IMR-90 (cell line): Measurements from ENCODE around the gene ACSBG1. TPM values are rescaled to one million over a fixed set of nuclear protein-coding genes. Genes with fewer than 3 reads are reported as not detected.

ENCODE experiments used
- ATAC-seq: fragments of 200-7000 bp; cut with Tn5 transposase; 2 replicates; pipeline ENCODE4 v1.9.1; 2020; ENCODE audit warnings: low read depth, mild to moderate bottlenecking, moderate library complexity
- BruUV-seq: library from RNA; stranded (reverse); fragments of 400-500 nt; replicated peaks from 2 replicates; lab custom pipeline; 2021; lab: Mats Ljungman, UMichigan
- CTCF ChIA-PET: fragments of 300-600 bp; formaldehyde crosslinking; extraction: SDS; loops from one replicate; lab custom pipeline; 2021; ENCODE audit warnings: antibody characterized with exemption; lab: Yijun Ruan, JAX
- POLR2A ChIA-PET: fragments of 300-600 bp; sonication (Branson Sonifier 250); formaldehyde crosslinking; loops from one replicate; lab custom pipeline; 2022; ENCODE audit warnings: antibody characterized with exemption; ENCODE audit not compliant: unreplicated experiment; lab: Charles Lee
- DNase-seq: peaks from one replicate; pipeline ENCODE4 v3.0.0; 2013
- H2AFZ ChIP-seq: replicated peaks from 2 replicates; pipeline ENCODE3; 2013; ENCODE audit warnings: low read length, mild to moderate bottlenecking; ENCODE audit not compliant: poor library complexity
- H2AK5ac ChIP-seq: 2 replicates; pipeline ENCODE4 v1.6.1; 2013; ENCODE audit warnings: low read depth, low read length, inconsistent platforms
- H2AK9ac ChIP-seq: replicated peaks from 2 replicates; pipeline ENCODE3; 2013; ENCODE audit warnings: mild to moderate bottlenecking, low read depth, low read length, moderate library complexity; ENCODE audit not compliant: poor library complexity
- H2BK120ac ChIP-seq: 2 replicates; pipeline ENCODE4 v1.6.1; 2013; ENCODE audit warnings: low read depth, low read length, inconsistent platforms
- H2BK15ac ChIP-seq: 3 replicates; pipeline ENCODE4 v1.6.1; 2013; ENCODE audit warnings: low read depth, low read length, inconsistent platforms
- H2BK20ac ChIP-seq: 2 replicates; pipeline ENCODE4 v1.6.1; 2013; ENCODE audit warnings: low read depth, mild to moderate bottlenecking, inconsistent platforms, low read length, moderate library complexity
- H2BK5ac ChIP-seq: 2 replicates; pipeline ENCODE4 v1.6.1; 2013; ENCODE audit warnings: mild to moderate bottlenecking, low read depth, low read length, inconsistent platforms; ENCODE audit not compliant: poor library complexity, severe bottlenecking
- H3K14ac ChIP-seq: replicated peaks from 2 replicates; pipeline ENCODE4 v1.6.1; 2013; ENCODE audit warnings: low read depth, low read length, inconsistent platforms
- H3K18ac ChIP-seq: 2 replicates; pipeline ENCODE4 v1.6.1; 2013; ENCODE audit warnings: low read depth, low read length, control low read depth
- H3K23ac ChIP-seq: 2 replicates; pipeline ENCODE4 v1.6.1; 2013; ENCODE audit warnings: low read depth, low read length, inconsistent platforms
- H3K27ac ChIP-seq: 2 replicates; pipeline ENCODE4 v1.5.1; 2013; ENCODE audit warnings: mild to moderate bottlenecking, control low read depth, low read length; ENCODE audit not compliant: insufficient read depth
- H3K27me3 ChIP-seq: 2 replicates; pipeline ENCODE4 v1.6.1; 2013; ENCODE audit warnings: low read length; ENCODE audit not compliant: control insufficient read depth, insufficient read depth
- H3K36me3 ChIP-seq: 2 replicates; pipeline ENCODE4 v1.6.1; 2013; ENCODE audit warnings: low read length, mixed read lengths; ENCODE audit not compliant: control insufficient read depth, insufficient read depth
- H3K4ac ChIP-seq: 2 replicates; pipeline ENCODE4 v1.6.1; 2013; ENCODE audit warnings: low read depth, low read length, inconsistent platforms
- H3K4me1 ChIP-seq: 2 replicates; pipeline ENCODE4 v1.6.1; 2013; ENCODE audit warnings: low read length, mixed read lengths; ENCODE audit not compliant: control insufficient read depth, insufficient read depth
- H3K4me2 ChIP-seq: 2 replicates; pipeline ENCODE4 v1.6.1; 2013; ENCODE audit warnings: low read depth, mild to moderate bottlenecking, control low read depth, low read length, moderate library complexity
- H3K4me3 ChIP-seq: 2 replicates; pipeline ENCODE4 v1.5.1; 2013; ENCODE audit warnings: low read depth, mild to moderate bottlenecking, control low read depth, low read length, moderate library complexity; ENCODE audit not compliant: insufficient read depth
- H3K56ac ChIP-seq: 2 replicates; pipeline ENCODE4 v1.6.1; 2013; ENCODE audit warnings: low read length, inconsistent platforms; ENCODE audit not compliant: insufficient read depth; ENCODE audit errors: extremely low read depth
- H3K79me1 ChIP-seq, 2 experiments: 2 replicates each; pipeline ENCODE4 v1.6.1; 2013; ENCODE audit warnings: low read length in 2 of 2, inconsistent platforms in 1 of 2, low read depth in 1 of 2
- H3K9ac ChIP-seq: 2 replicates; pipeline ENCODE4 v1.6.1; 2013; ENCODE audit warnings: low read depth, low read length, control low read depth
- H3K9me1 ChIP-seq: 2 replicates; pipeline ENCODE4 v1.6.1; 2013; ENCODE audit warnings: low read length, inconsistent platforms; ENCODE audit not compliant: insufficient read depth
- H3K9me3 ChIP-seq: 2 replicates; pipeline ENCODE4 v1.6.1; 2013; ENCODE audit warnings: low read length; ENCODE audit not compliant: control insufficient read depth, insufficient read depth
- H4K20me1 ChIP-seq: 2 replicates; pipeline ENCODE4 v1.6.1; 2013; ENCODE audit warnings: low read length, inconsistent platforms; ENCODE audit not compliant: insufficient read depth
- H4K5ac ChIP-seq: 2 replicates; pipeline ENCODE4 v1.6.1; 2013; ENCODE audit warnings: mild to moderate bottlenecking, low read depth, low read length, control low read depth
- H4K8ac ChIP-seq, 2 experiments: 2 replicates each; pipeline ENCODE4 v1.6.1; 2013; ENCODE audit warnings: low read depth in 2 of 2, low read length in 2 of 2, control low read depth in 1 of 2, inconsistent platforms in 1 of 2
- H4K91ac ChIP-seq: 2 replicates; pipeline ENCODE4 v1.6.1; 2013; ENCODE audit warnings: low read depth, low read length, inconsistent platforms; ENCODE audit not compliant: insufficient read depth
- FOS ChIP-seq: fragments of 150-350 bp; IDR thresholded peaks from 2 replicates; pipeline ENCODE4 v1.6.1; 2016; ENCODE audit warnings: low read depth, low read length
- RCOR1 ChIP-seq: IDR thresholded peaks from 2 replicates; pipeline ENCODE4 v1.6.1; 2012; ENCODE audit warnings: mild to moderate bottlenecking, low read length, improper control_type of control experiment; ENCODE audit not compliant: insufficient replicate concordance
- WGBS, 2 experiments: methylation state at CpG; one replicate each; pipeline versions ENCODE4 v1.1.5 to v1.1.7; 2013; ENCODE audit warnings: missing lambda C conversion rate in 2 of 2; ENCODE audit not compliant: insufficient read length in 1 of 2; ENCODE audit errors: extremely low coverage in 2 of 2; 5-methylcytosine and 5-hydroxymethylcytosine counted together
- dilution Hi-C: fragments of 300-500 bp; cut with HindIII; formaldehyde crosslinking; loops from one replicate; pipeline ENCODE4 v1.14.3; 2018; ENCODE audit warnings: low sequenced_read_pairs; ENCODE audit not compliant: unreplicated experiment
- in situ Hi-C: fragments of 300-500 bp; cut with MboI; formaldehyde crosslinking; loops from 3 replicates; pipeline ENCODE4 v1.14.3; 2019; ENCODE audit warnings: low sequenced_read_pairs, inconsistent platforms, mixed read lengths
- intact Hi-C: fragments of 100-400 bp; cut with micrococcal nuclease; formaldehyde crosslinking; loops from 2 replicates; pipeline ENCODE4 v1.10.0; 2022
- polyA plus RNA-seq, 3 experiments: library from polyadenylated mRNA; depleted of rRNA; stranded (reverse); fragments of >200 nt; gene quantifications; 2 replicates each; pipeline ENCODE4 v1.2.3, GENCODE V29; 2012; ENCODE audit warnings: low replicate concordance in 1 of 3
- total RNA-seq: library from RNA; depleted of rRNA; stranded (reverse); fragments of >200 nt; gene quantifications from 2 replicates; pipeline ENCODE4 v1.2.3, GENCODE V29; 2012
- TF ChIP-seq, protein P1 (sequence below): fragments of 150-350 bp; IDR thresholded peaks from 2 replicates; pipeline ENCODE4 v1.6.1; 2016; ENCODE audit warnings: low read depth, mild to moderate bottlenecking, low read length, moderate library complexity, borderline replicate concordance

ACSBG1 gene
- total and polyA plus RNA-seq, 2 of the 4 experiments (the other 2 are of a cell fraction), result 0.02 TPM; not detected in 1

DNA sequence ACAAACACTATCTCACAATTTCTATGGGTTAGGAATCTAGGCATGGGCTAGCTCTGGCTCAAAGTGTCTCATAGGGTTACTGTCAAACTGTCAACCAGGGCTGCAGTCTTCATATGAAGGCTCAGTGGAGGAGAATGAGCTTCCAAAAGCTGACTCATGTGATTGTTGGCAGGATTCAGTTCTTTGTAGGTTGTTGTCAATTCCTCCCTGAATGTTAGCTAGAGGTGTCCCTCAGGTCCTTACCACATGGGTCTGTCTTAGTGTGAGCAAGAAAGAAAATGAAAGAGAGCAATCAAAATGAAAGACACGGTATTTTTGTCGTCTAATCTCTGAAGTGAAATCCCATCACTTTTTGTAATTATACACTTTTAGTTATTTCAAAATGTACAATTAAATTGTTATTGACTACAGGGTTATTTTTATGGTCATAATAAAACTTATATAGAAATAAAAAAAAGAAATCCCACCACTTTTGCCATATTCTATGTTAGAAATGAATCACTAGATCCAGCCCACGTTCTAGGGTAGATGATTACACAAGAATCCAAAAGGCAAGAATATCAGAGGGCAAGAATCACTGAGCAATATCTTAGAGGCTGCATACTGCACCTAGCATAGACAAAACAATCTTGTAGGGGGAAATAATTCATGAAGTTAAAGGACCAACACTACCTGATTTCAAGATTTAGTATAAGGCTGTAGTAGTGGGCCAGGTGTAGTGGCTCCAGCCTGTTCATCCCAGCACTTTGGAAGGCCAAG lies 8.4 kb downstream of the ACSBG1 start:
- Histone ChIP-seq H3K9me1 (no peaks in the 10 kb centered on the region), H3K9me3 (peaks cover 3% of the 10 kb centered on the region; the same call in 1 of the 2 replicates), H3K27me3 (peaks cover 38% of the 10 kb centered on the region), H4K91ac (no peak overlapping the region), H3K14ac (no peak overlapping the region), H3K23ac (no peak overlapping the region), H3K4me1 (no peaks in the 10 kb centered on the region), H2AFZ (no peak overlapping the region), H4K5ac (no peak overlapping the region), H2BK15ac (no peak overlapping the region), H2AK9ac (no peak overlapping the region), H3K79me1 (no peaks in the 10 kb centered on the region), H2BK120ac (no peak overlapping the region), H3K18ac (no peak overlapping the region), H3K4ac (no peak overlapping the region), H3K4me3 (no peak overlapping the region), H2AK5ac (no peak overlapping the region), H3K36me3 (no peaks in the 10 kb centered on the region), H4K8ac (no peak overlapping the region), H3K9ac (no peak overlapping the region), H3K56ac (no peak overlapping the region), H3K4me2 (no peak overlapping the region), H3K27ac (no peak overlapping the region), H2BK20ac (no peak overlapping the region), H2BK5ac (no peak overlapping the region), H4K20me1 (no peaks in the 10 kb centered on the region)
- dilution Hi-C loops, result no loop called here
- no TSS peak for BruUV-seq
- ChIA-PET POLR2A (no interaction called here), CTCF (no interaction called here)
- intact Hi-C loops, result no loop called here
- ATAC-seq (no peak), DNase-seq (no peak)
- TF ChIP-seq FOS (no peak), RCOR1 (no peak)
- TF ChIP-seq, protein P1, sequence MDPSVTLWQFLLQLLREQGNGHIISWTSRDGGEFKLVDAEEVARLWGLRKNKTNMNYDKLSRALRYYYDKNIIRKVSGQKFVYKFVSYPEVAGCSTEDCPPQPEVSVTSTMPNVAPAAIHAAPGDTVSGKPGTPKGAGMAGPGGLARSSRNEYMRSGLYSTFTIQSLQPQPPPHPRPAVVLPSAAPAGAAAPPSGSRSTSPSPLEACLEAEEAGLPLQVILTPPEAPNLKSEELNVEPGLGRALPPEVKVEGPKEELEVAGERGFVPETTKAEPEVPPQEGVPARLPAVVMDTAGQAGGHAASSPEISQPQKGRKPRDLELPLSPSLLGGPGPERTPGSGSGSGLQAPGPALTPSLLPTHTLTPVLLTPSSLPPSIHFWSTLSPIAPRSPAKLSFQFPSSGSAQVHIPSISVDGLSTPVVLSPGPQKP, result no peak
- in situ Hi-C loops, result no loop called here
- no CpG with 5 or more reads among the region's 3 CpGs for WGBS, 2 experiments
